Kidney glomerular epithelial cell (primary cell): ENCODE data around the gene ACAD8.

ENCODE experiments used
- DNase-seq: peaks from one replicate; lab custom pipeline; 2025; lab: John Stamatoyannopoulos, UW

Gene ACAD8

GRCh38 chr11:134290646-134291045 is 37.3 kb downstream of the ACAD8 start:
- DNase-seq = no peak

- DNase-seq = no peak
Observed at GRCh38 chr11:134291196-134291595, 37.8 kb downstream of the ACAD8 start.

- no peak for DNase-seq
Observed at GRCh38 chr11:134292661-134293060, 39.3 kb downstream of the ACAD8 start.

GRCh38 chr11:134293119-134294113 is 40.0 kb downstream of the ACAD8 start:
- DNase-seq = no peak

GRCh38 chr11:134294664-134295063 is 41.3 kb downstream of the ACAD8 start:
- no peak for DNase-seq

GRCh38 chr11:134312223-134312622 is 58.9 kb downstream of the ACAD8 start:
- no peak for DNase-seq

GRCh38 chr11:134312807-134313206 is 59.4 kb downstream of the ACAD8 start:
- no peak for DNase-seq

GRCh38 chr11:134313379-134313778 is 60.0 kb downstream of the ACAD8 start:
- no peak for DNase-seq

- no peak for DNase-seq
Observed at GRCh38 chr11:134313821-134314607, 60.6 kb downstream of the ACAD8 start.
